GM12872 (cell line): ENCODE results near the gene PACS1.

Source experiments
- CTCF ChIP-seq: IDR thresholded peaks from 3 replicates; pipeline ENCODE4 v1.5.1; 2011; ENCODE audit warnings: low read depth, mild to moderate bottlenecking, low read length, moderate library complexity; ENCODE audit not compliant: insufficient read depth

Gene PACS1

GRCh38 chr11:66188580-66188979 lies 118.5 kb downstream of the PACS1 start:
- no peak for TF ChIP-seq CTCF

GRCh38 chr11:66189031-66189745 lies 119.1 kb downstream of the PACS1 start:
- TF ChIP-seq CTCF, result no peak

GRCh38 chr11:66190786-66191185 lies 120.7 kb downstream of the PACS1 start:
- no peak for TF ChIP-seq CTCF

- no peak for TF ChIP-seq CTCF
These were observed 122.2 kb downstream of the PACS1 start for GRCh38 chr11:66192181-66192863.

GRCh38 chr11:66194391-66194790 lies 124.3 kb downstream of the PACS1 start:
- no peak for TF ChIP-seq CTCF

GRCh38 chr11:66195867-66196266 lies 125.8 kb downstream of the PACS1 start:
- no peak for TF ChIP-seq CTCF

- TF ChIP-seq CTCF, result no peak
These were observed 133.8 kb downstream of the PACS1 start for GRCh38 chr11:66203847-66204246.
